WTC11 (cell line): ENCODE measurements around the gene SSH2. TPM values are rescaled to one million over a fixed set of nuclear protein-coding genes. Genes with fewer than 3 reads are reported as not detected.

Source experiments
- AFF4 ChIP-seq: sonication (generic); formaldehyde crosslinking; IDR thresholded peaks from 2 replicates; pipeline ENCODE4 v1.8.1; 2023; ENCODE audit warnings: mild to moderate bottlenecking, missing genetic modification reagents, borderline replicate concordance
- ARID4B ChIP-seq: sonication (generic); formaldehyde crosslinking; IDR thresholded peaks from 2 replicates; pipeline ENCODE4 v1.8.0; 2023; ENCODE audit warnings: missing genetic modification reagents, mild to moderate bottlenecking, borderline replicate concordance
- ATF3 ChIP-seq: sonication (generic); formaldehyde crosslinking; conservative IDR thresholded peaks from 2 replicates; pipeline ENCODE4 v1.8.1; 2022; ENCODE audit warnings: mild to moderate bottlenecking, missing genetic modification reagents
- CREM ChIP-seq: sonication (generic); formaldehyde crosslinking; IDR thresholded peaks from 2 replicates; pipeline ENCODE4 v1.8.1; 2022; ENCODE audit warnings: mild to moderate bottlenecking, missing genetic modification reagents, moderate library complexity
- EMX1 ChIP-seq: fragments of 250-450 bp; sonication (Bioruptor Pico); IDR thresholded peaks from 2 replicates; pipeline ENCODE4 v1.8.0; 2021; ENCODE audit warnings: mild to moderate bottlenecking
- ERG ChIP-seq: fragments of 250-450 bp; sonication (Bioruptor Pico); IDR thresholded peaks from 2 replicates; pipeline ENCODE4 v1.8.0; 2021; ENCODE audit warnings: mild to moderate bottlenecking
- FOXK1 ChIP-seq: sonication (generic); formaldehyde crosslinking; IDR thresholded peaks from 2 replicates; pipeline ENCODE4 v1.8.0; 2022; ENCODE audit warnings: mild to moderate bottlenecking, moderate library complexity, missing genetic modification reagents
- MAX ChIP-seq: sonication (generic); formaldehyde crosslinking; IDR thresholded peaks from 2 replicates; pipeline ENCODE4 v1.8.0; 2022; ENCODE audit warnings: mild to moderate bottlenecking, missing genetic modification reagents
- MYBL2 ChIP-seq: sonication (generic); formaldehyde crosslinking; IDR thresholded peaks from 2 replicates; pipeline ENCODE4 v1.8.1; 2023; ENCODE audit warnings: mild to moderate bottlenecking, moderate library complexity, missing genetic modification reagents
- NFATC4 ChIP-seq: fragments of 250-450 bp; sonication (Bioruptor Pico); IDR thresholded peaks from 2 replicates; pipeline ENCODE4 v1.9.0; 2021; ENCODE audit warnings: mild to moderate bottlenecking
- NR3C1 ChIP-seq: sonication (generic); formaldehyde crosslinking; conservative IDR thresholded peaks from 2 replicates; pipeline ENCODE4 v1.8.1; 2023; ENCODE audit warnings: low read depth, mild to moderate bottlenecking, missing genetic modification reagents
- PRDM15 ChIP-seq: sonication (generic); formaldehyde crosslinking; IDR thresholded peaks from 2 replicates; pipeline ENCODE4 v1.8.0; 2022; ENCODE audit warnings: missing genetic modification reagents
- RORB ChIP-seq: fragments of 250-450 bp; sonication (Bioruptor Pico); IDR thresholded peaks from 2 replicates; pipeline ENCODE4 v1.9.0; 2021; ENCODE audit warnings: mild to moderate bottlenecking
- TEAD1 ChIP-seq: sonication (generic); formaldehyde crosslinking; IDR thresholded peaks from 2 replicates; pipeline ENCODE4 v1.8.0; 2022; ENCODE audit warnings: mild to moderate bottlenecking, missing genetic modification reagents
- TP53 ChIP-seq: sonication (generic); formaldehyde crosslinking; IDR thresholded peaks from 2 replicates; pipeline ENCODE4 v1.8.1; 2023; ENCODE audit warnings: mild to moderate bottlenecking, missing genetic modification reagents
- ZMAT4 ChIP-seq: fragments of 250-450 bp; sonication (Bioruptor Pico); IDR thresholded peaks from 2 replicates; pipeline ENCODE4 v1.9.0; 2021; ENCODE audit warnings: mild to moderate bottlenecking
- ZNF416 ChIP-seq: fragments of 250-450 bp; sonication (Bioruptor Pico); IDR thresholded peaks from 2 replicates; pipeline ENCODE4 v1.9.0; 2021; ENCODE audit warnings: mild to moderate bottlenecking, inconsistent platforms
- total RNA-seq: library from RNA; stranded (reverse); gene quantifications from 3 replicates; pipeline ENCODE4 v1.2.3, GENCODE V29; 2021
- TF ChIP-seq, protein P1 (sequence below): sonication (generic); formaldehyde crosslinking; IDR thresholded peaks from 2 replicates; pipeline ENCODE4 v1.8.0; 2022; ENCODE audit warnings: mild to moderate bottlenecking, missing genetic modification reagents
- TF ChIP-seq, protein P2 (sequence below): sonication (generic); formaldehyde crosslinking; IDR thresholded peaks from 2 replicates; pipeline ENCODE4 v1.8.1; 2022; ENCODE audit warnings: mild to moderate bottlenecking, moderate library complexity, missing genetic modification reagents
- TF ChIP-seq, protein P3 (sequence below): sonication (generic); formaldehyde crosslinking; IDR thresholded peaks from 2 replicates; pipeline ENCODE4 v1.8.0; 2023; ENCODE audit warnings: missing genetic modification reagents

Gene SSH2
- total RNA-seq, 1 experiment from 2014 or later, result 14.3 TPM

GRCh38 chr17:29761040-29761761, 168.8 kb downstream of the SSH2 start (continued):
- TF ChIP-seq ARID4B (peak; percentile 48; the same call in 1 of the 2 replicates), ERG (CRISPR knock-in tag) (no peak), TEAD1 (CRISPR knock-in tag) (no peak), MAX (peak; percentile 82; the same call in 1 of the 2 replicates), AFF4 (CRISPR knock-in tag) (no peak), MYBL2 (CRISPR knock-in tag) (0 out of 2 replicates have a peak, but pooled peaks have one; percentile 72), TP53 (no peak; the same call in 1 of the 2 replicates), NFATC4 (CRISPR knock-in tag) (no peak), ZMAT4 (CRISPR knock-in tag) (no peak), NR3C1 (CRISPR knock-in tag) (no peak), ATF3 (CRISPR knock-in tag) (no peak), RORB (CRISPR knock-in tag) (no peak), ZNF416 (CRISPR knock-in tag) (no peak; the same call in 1 of the 2 replicates), PRDM15 (no peak), EMX1 (CRISPR knock-in tag) (no peak), FOXK1 (CRISPR knock-in tag) (peak; percentile 10; the same call in 1 of the 2 replicates), CREM (CRISPR knock-in tag) (no peak)
- TF ChIP-seq, protein P1, sequence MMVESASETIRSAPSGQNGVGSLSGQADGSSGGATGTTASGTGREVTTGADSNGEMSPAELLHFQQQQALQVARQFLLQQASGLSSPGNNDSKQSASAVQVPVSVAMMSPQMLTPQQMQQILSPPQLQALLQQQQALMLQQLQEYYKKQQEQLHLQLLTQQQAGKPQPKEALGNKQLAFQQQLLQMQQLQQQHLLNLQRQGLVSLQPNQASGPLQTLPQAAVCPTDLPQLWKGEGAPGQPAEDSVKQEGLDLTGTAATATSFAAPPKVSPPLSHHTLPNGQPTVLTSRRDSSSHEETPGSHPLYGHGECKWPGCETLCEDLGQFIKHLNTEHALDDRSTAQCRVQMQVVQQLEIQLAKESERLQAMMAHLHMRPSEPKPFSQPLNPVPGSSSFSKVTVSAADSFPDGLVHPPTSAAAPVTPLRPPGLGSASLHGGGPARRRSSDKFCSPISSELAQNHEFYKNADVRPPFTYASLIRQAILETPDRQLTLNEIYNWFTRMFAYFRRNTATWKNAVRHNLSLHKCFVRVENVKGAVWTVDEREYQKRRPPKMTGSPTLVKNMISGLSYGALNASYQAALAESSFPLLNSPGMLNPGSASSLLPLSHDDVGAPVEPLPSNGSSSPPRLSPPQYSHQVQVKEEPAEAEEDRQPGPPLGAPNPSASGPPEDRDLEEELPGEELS (CRISPR knock-in tag), result peak; percentile 43; the same call in 1 of the 2 replicates
- TF ChIP-seq, protein P2, sequence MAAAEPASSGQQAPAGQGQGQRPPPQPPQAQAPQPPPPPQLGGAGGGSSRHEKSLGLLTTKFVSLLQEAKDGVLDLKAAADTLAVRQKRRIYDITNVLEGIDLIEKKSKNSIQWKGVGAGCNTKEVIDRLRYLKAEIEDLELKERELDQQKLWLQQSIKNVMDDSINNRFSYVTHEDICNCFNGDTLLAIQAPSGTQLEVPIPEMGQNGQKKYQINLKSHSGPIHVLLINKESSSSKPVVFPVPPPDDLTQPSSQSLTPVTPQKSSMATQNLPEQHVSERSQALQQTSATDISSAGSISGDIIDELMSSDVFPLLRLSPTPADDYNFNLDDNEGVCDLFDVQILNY (CRISPR knock-in tag), result peak; percentile 49; the same call in 1 of the 2 replicates
- TF ChIP-seq, protein P3, sequence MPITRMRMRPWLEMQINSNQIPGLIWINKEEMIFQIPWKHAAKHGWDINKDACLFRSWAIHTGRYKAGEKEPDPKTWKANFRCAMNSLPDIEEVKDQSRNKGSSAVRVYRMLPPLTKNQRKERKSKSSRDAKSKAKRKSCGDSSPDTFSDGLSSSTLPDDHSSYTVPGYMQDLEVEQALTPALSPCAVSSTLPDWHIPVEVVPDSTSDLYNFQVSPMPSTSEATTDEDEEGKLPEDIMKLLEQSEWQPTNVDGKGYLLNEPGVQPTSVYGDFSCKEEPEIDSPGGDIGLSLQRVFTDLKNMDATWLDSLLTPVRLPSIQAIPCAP (CRISPR knock-in tag), result no peak
